ENCODE results near the gene NUP214. TPM values are rescaled to one million over a fixed set of nuclear protein-coding genes. Genes with fewer than 3 reads are reported as not detected.
"Not testable (repeated sequence)": the region's sequence is repeated elsewhere in the genome, so short reads cannot be mapped to it uniquely, and the experiment has no call there.

NUP214 gene
- polyA plus RNA-seq, 1 donor from 2014 or later: 15.0 TPM

DNA sequence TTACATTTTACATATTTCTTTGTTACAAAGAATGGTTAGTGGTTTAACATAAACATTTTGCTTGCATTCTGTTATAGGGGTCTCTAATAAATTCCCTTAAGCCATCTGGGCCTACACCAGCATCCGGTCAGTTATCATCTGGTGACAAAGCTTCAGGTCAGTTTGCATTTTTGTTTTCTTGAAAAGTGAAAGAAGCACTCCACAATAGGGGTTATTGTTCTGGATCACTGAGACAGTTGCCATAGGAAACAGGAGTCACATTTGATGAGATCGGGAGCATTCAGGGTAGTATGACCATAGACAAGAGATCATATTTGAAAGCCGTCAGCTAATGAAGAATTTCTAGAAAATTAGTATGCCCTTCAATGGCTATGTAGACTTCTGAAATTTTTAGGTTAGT, 63.6 kb downstream of the NUP214 start:
- H2AFZ ChIP-seq (ENCODE audit: low read depth, low read length): no peak overlapping the region
- no peaks in the 10 kb centered on the region for H3K27me3 ChIP-seq (ENCODE audit: insufficient read depth, low read depth, low read length)
- no peaks in the 10 kb centered on the region for H4K20me1 ChIP-seq (ENCODE audit: insufficient read depth)
- no peak overlapping the region for H3K27ac ChIP-seq (ENCODE audit: low read length)
- no peak overlapping the region for H3K4me2 ChIP-seq (ENCODE audit: low read length)
- H3K9me2 ChIP-seq (ENCODE audit: insufficient read depth, low read length): no peaks in the 10 kb centered on the region
- H3K9ac ChIP-seq (ENCODE audit: low read length): no peak overlapping the region
- no peaks in the 10 kb centered on the region for H3F3A ChIP-seq (ENCODE audit: insufficient read depth, low read length, poor library complexity, severe bottlenecking)
- H3K4me3 ChIP-seq (ENCODE audit: low read length): no peak overlapping the region
- H3K36me3 ChIP-seq (ENCODE audit: insufficient read depth, low read length): no peaks in the 10 kb centered on the region
- TF ChIP-seq POLR2AphosphoS5 (IDR thresholded peaks at IDR 0.05) (no peak), REST (IDR thresholded peaks at IDR 0.05; ENCODE audit: borderline replicate concordance) (no peak), SMC3 (conservative IDR thresholded peaks at IDR 0.05; ENCODE audit: poor library complexity) (no peak), EP300 (conservative IDR thresholded peaks at IDR 0.05; ENCODE audit: poor library complexity, severe bottlenecking) (no peak)
- H3K9me3 ChIP-seq (ENCODE audit: low read length): no peaks in the 10 kb centered on the region
- H3K79me2 ChIP-seq (replicated peaks; ENCODE audit: insufficient read depth, low read length): no peaks in the 10 kb centered on the region

DNA sequence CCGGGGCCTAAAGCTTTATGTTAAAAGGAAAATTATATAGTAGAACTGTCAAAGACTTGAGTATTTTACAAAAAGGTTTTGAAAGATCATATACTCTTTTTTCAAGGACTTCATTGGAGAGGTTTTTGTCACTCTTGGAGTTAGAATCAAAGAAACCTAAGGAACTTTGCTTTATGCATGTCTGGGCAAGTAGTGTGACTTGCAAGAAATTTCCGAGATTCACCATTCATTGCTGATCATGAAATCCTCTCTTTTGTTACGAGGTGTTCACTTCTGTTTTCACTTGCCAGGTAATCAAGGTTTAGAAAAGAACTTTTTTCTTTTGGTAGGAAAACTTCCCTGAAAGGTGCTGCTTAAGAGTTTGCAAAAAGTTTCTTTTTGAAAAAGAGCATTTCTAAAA, 64.8 kb downstream of the NUP214 start:
- Histone ChIP-seq H3K4me3 (ENCODE audit: low read length) (no peak overlapping the region), H3K9ac (ENCODE audit: low read length) (no peak overlapping the region), H3K79me2 (replicated peaks; ENCODE audit: insufficient read depth, low read length) (no peaks in the 10 kb centered on the region), H3K36me3 (ENCODE audit: insufficient read depth, low read length) (no peaks in the 10 kb centered on the region), H3K27me3 (ENCODE audit: insufficient read depth, low read depth, low read length) (no peaks in the 10 kb centered on the region), H3F3A (ENCODE audit: insufficient read depth, low read length, poor library complexity, severe bottlenecking) (no peaks in the 10 kb centered on the region), H3K9me2 (ENCODE audit: insufficient read depth, low read length) (no peaks in the 10 kb centered on the region), H3K27ac (ENCODE audit: low read length) (no peak overlapping the region), H3K9me3 (ENCODE audit: low read length) (no peaks in the 10 kb centered on the region), H3K4me2 (ENCODE audit: low read length) (no peak overlapping the region), H4K20me1 (ENCODE audit: insufficient read depth) (no peaks in the 10 kb centered on the region), H2AFZ (ENCODE audit: low read depth, low read length) (no peak overlapping the region)
- no peak for TF ChIP-seq EP300 (conservative IDR thresholded peaks at IDR 0.05; ENCODE audit: poor library complexity, severe bottlenecking)
- no peak for TF ChIP-seq TAF1 (IDR thresholded peaks at IDR 0.05; ENCODE audit: low read depth)

- H3K9me2 ChIP-seq (ENCODE audit: insufficient read depth, low read length); H2AFZ ChIP-seq (ENCODE audit: low read depth, low read length); H3K4me3 ChIP-seq (ENCODE audit: low read length); H3K36me3 ChIP-seq (ENCODE audit: insufficient read depth, low read length); H3K79me2 ChIP-seq (replicated peaks; ENCODE audit: insufficient read depth, low read length); H3K27ac ChIP-seq (ENCODE audit: low read length); H3K27me3 ChIP-seq (ENCODE audit: insufficient read depth, low read depth, low read length); H3K9me3 ChIP-seq (ENCODE audit: low read length); H3K4me2 ChIP-seq (ENCODE audit: low read length); H4K20me1 ChIP-seq (ENCODE audit: insufficient read depth); H3K9ac ChIP-seq (ENCODE audit: low read length); H3F3A ChIP-seq (ENCODE audit: insufficient read depth, low read length, poor library complexity, severe bottlenecking): not testable (repeated sequence)
Measured at GRCh38 chr9:131191032-131191431, 65.6 kb downstream of the NUP214 start.

- H3F3A ChIP-seq (ENCODE audit: insufficient read depth, low read length, poor library complexity, severe bottlenecking): no peaks in the 10 kb centered on the region
- no peaks in the 10 kb centered on the region for H3K27me3 ChIP-seq (ENCODE audit: insufficient read depth, low read depth, low read length)
- H2AFZ ChIP-seq (ENCODE audit: low read depth, low read length): no peak overlapping the region
- H3K36me3 ChIP-seq (ENCODE audit: insufficient read depth, low read length): no peaks in the 10 kb centered on the region
- H3K4me3 ChIP-seq (ENCODE audit: low read length): no peak overlapping the region
- H3K9me2 ChIP-seq (ENCODE audit: insufficient read depth, low read length): no peaks in the 10 kb centered on the region
- H3K9me3 ChIP-seq (ENCODE audit: low read length): no peaks in the 10 kb centered on the region
- no peaks in the 10 kb centered on the region for H3K79me2 ChIP-seq (replicated peaks; ENCODE audit: insufficient read depth, low read length)
- H3K27ac ChIP-seq (ENCODE audit: low read length): no peak overlapping the region
- no peak overlapping the region for H3K9ac ChIP-seq (ENCODE audit: low read length)
- TF ChIP-seq SMC3 (conservative IDR thresholded peaks at IDR 0.05; ENCODE audit: poor library complexity) (no peak), MXI1 (conservative IDR thresholded peaks at IDR 0.05; ENCODE audit: poor library complexity, severe bottlenecking) (no peak), REST (IDR thresholded peaks at IDR 0.05; ENCODE audit: borderline replicate concordance) (no peak), RAD21 (conservative IDR thresholded peaks at IDR 0.05) (no peak), TAF1 (IDR thresholded peaks at IDR 0.05; ENCODE audit: low read depth) (no peak), POLR2AphosphoS5 (IDR thresholded peaks at IDR 0.05) (no peak), EZH2 (IDR thresholded peaks at IDR 0.05; ENCODE audit: borderline replicate concordance, insufficient read depth, low read length, poor library complexity, severe bottlenecking) (no peak), EP300 (conservative IDR thresholded peaks at IDR 0.05; ENCODE audit: poor library complexity, severe bottlenecking) (no peak)
- TF ChIP-seq, protein P1, sequence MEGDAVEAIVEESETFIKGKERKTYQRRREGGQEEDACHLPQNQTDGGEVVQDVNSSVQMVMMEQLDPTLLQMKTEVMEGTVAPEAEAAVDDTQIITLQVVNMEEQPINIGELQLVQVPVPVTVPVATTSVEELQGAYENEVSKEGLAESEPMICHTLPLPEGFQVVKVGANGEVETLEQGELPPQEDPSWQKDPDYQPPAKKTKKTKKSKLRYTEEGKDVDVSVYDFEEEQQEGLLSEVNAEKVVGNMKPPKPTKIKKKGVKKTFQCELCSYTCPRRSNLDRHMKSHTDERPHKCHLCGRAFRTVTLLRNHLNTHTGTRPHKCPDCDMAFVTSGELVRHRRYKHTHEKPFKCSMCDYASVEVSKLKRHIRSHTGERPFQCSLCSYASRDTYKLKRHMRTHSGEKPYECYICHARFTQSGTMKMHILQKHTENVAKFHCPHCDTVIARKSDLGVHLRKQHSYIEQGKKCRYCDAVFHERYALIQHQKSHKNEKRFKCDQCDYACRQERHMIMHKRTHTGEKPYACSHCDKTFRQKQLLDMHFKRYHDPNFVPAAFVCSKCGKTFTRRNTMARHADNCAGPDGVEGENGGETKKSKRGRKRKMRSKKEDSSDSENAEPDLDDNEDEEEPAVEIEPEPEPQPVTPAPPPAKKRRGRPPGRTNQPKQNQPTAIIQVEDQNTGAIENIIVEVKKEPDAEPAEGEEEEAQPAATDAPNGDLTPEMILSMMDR (IDR thresholded peaks at IDR 0.05; ENCODE audit: poor library complexity, severe bottlenecking): no peak
- no peak overlapping the region for H3K4me2 ChIP-seq (ENCODE audit: low read length)
- no peaks in the 10 kb centered on the region for H4K20me1 ChIP-seq (ENCODE audit: insufficient read depth)
Measured at GRCh38 chr9:131191857-131192256, 66.5 kb downstream of the NUP214 start.
